Progenitor cell of endocrine pancreas (in vitro differentiated cells): ENCODE results near the gene SNX12. TPM values are rescaled to one million over a fixed set of nuclear protein-coding genes. Genes with fewer than 3 reads are reported as not detected.

ENCODE experiments used
- DNase-seq: peaks from one replicate; pipeline ENCODE4 v3.0.0; 2021; ENCODE audit warnings: low spot score; ENCODE audit not compliant: unreplicated experiment
- H3K27ac Mint-ChIP-seq: 2 replicates; pipeline ENCODE4 v1.8.0; 2021; ENCODE audit warnings: mild to moderate bottlenecking, moderate library complexity, mixed read lengths
- H3K27me3 Mint-ChIP-seq: 2 replicates; pipeline ENCODE4 v1.8.0; 2021; ENCODE audit warnings: mixed read lengths
- H3K36me3 Mint-ChIP-seq: 2 replicates; pipeline ENCODE4 v1.8.0; 2022; ENCODE audit warnings: mixed read lengths; ENCODE audit not compliant: insufficient read depth
- H3K4me1 Mint-ChIP-seq: 2 replicates; pipeline ENCODE4 v1.8.0; 2021; ENCODE audit warnings: low read depth, mixed read lengths
- H3K4me3 Mint-ChIP-seq: 2 replicates; pipeline ENCODE4 v1.8.0; 2021; ENCODE audit warnings: low read depth, mild to moderate bottlenecking, moderate library complexity, mixed read lengths
- H3K9me3 Mint-ChIP-seq: 2 replicates; pipeline ENCODE4 v1.8.0; 2021; ENCODE audit warnings: low read depth, mixed read lengths
- CTCF ChIP-seq: fragments of 200-600 bp; sonication (generic); IDR thresholded peaks from one replicate; pipeline ENCODE4 v1.5.0; 2021; ENCODE audit warnings: antibody characterized with exemption, mild to moderate bottlenecking; ENCODE audit not compliant: unreplicated experiment
- long read RNA-seq: library from polyadenylated mRNA; unstranded; transcript quantifications from one replicate; pipeline ENCODE4 v2.0.0, GENCODE V29; 2020
- total RNA-seq: library from RNA; stranded (reverse); gene quantifications from 2 replicates; pipeline ENCODE4 v1.2.1, GENCODE V29; 2021

SNX12 gene
- total RNA-seq: 68.9 and 77.0 TPM in 2 replicates
- long read RNA-seq, partial matches to known transcripts: 0 of 10 reads
- long read RNA-seq, other reads (novel, unspliced or antisense): 10 of 10 reads

- no peaks in the 10 kb centered on the region for H3K36me3 Mint-ChIP-seq
- H3K27ac Mint-ChIP-seq: peak within 1 kb of the TSS; percentile 95
- no peaks in the 10 kb centered on the region for H3K27me3 Mint-ChIP-seq
- peaks cover 7% of the 10 kb centered on the region for H3K4me1 Mint-ChIP-seq
- peak within 1 kb of the TSS; percentile 96 for H3K4me3 Mint-ChIP-seq
- TF ChIP-seq CTCF: no peak
- DNase-seq: peak; percentile 70
- peaks cover 21% of the 10 kb centered on the region for H3K9me3 Mint-ChIP-seq
Measured at GRCh38 chrX:71068044-71068918, at the start of gene SNX12. SNX12 (minus strand) TSS chrX:71068334; CDS start chrX:71068306, 28 bp downstream.

- TF ChIP-seq CTCF: no peak
- peaks cover 7% of the 10 kb centered on the region for H3K36me3 Mint-ChIP-seq
- peaks cover 2% of the 10 kb centered on the region for H3K4me1 Mint-ChIP-seq
- no peak overlapping the region for H3K4me3 Mint-ChIP-seq
- no peaks in the 10 kb centered on the region for H3K27me3 Mint-ChIP-seq
- DNase-seq: no peak
- peaks cover 12% of the 10 kb centered on the region for H3K9me3 Mint-ChIP-seq
- no peak overlapping the region for H3K27ac Mint-ChIP-seq
Measured at GRCh38 chrX:71117358-71117757, 49.2 kb upstream of the SNX12 start.

GRCh38 chrX:71111921-71112431 lies 43.8 kb upstream of the SNX12 start:
- no peak for DNase-seq
- Mint-ChIP-seq H3K9me3 (peaks cover 20% of the 10 kb centered on the region), H3K36me3 (no peaks in the 10 kb centered on the region)

GRCh38 chrX:71111141-71111843 lies 43.2 kb upstream of the SNX12 start, which contains the start of gene IL2RG:
IL2RG (minus strand) TSS chrX:71111577; CDS start chrX:71111539, 38 bp downstream.
- no peaks in the 10 kb centered on the region for H3K27me3 Mint-ChIP-seq
- DNase-seq: no peak
- H3K36me3 Mint-ChIP-seq: no peaks in the 10 kb centered on the region
- H3K4me1 Mint-ChIP-seq: peaks cover 16% of the 10 kb centered on the region
- no peak within 1 kb of the TSS for H3K4me3 Mint-ChIP-seq
- no peak within 1 kb of the TSS for H3K27ac Mint-ChIP-seq
- peaks cover 23% of the 10 kb centered on the region for H3K9me3 Mint-ChIP-seq
- TF ChIP-seq CTCF: no peak

More at GRCh38 chrX:71111921-71112431, 43.8 kb upstream of the SNX12 start:
- H3K27ac Mint-ChIP-seq: no peak overlapping the region
- H3K4me3 Mint-ChIP-seq: no peak overlapping the region
- H3K4me1 Mint-ChIP-seq: peaks cover 13% of the 10 kb centered on the region
- no peaks in the 10 kb centered on the region for H3K27me3 Mint-ChIP-seq
- TF ChIP-seq CTCF: no peak

- Mint-ChIP-seq H3K27me3 (no peaks in the 10 kb centered on the region), H3K4me3 (no peak overlapping the region), H3K4me1 (peaks cover 23% of the 10 kb centered on the region), H3K27ac (no peak overlapping the region), H3K36me3 (no peaks in the 10 kb centered on the region), H3K9me3 (peaks cover 24% of the 10 kb centered on the region)
- no peak for TF ChIP-seq CTCF
- no peak for DNase-seq
Measured at GRCh38 chrX:71109051-71109450, 40.9 kb upstream of the SNX12 start.
